ENCODE results near the gene MPP3.

- no peak for TF ChIP-seq CTCF (conservative IDR thresholded peaks at IDR 0.05; ENCODE audit: low read depth, low read length)
- TF ChIP-seq EZH2 (IDR thresholded peaks at IDR 0.05; ENCODE audit: low read length, unreplicated experiment) = no peak
- TF ChIP-seq EZH2phosphoT487 (IDR thresholded peaks at IDR 0.05; ENCODE audit: borderline replicate concordance, low read length) = no peak
Measured at GRCh38 chr17:43787728-43788127, 45.2 kb downstream of the MPP3 start.
